NCI-H1694 treated with DMSO at 0.1 percent for 48 hours (cell line): ENCODE measurements around the gene VWF.
"Not testable (repeated sequence)": the region's sequence is repeated elsewhere in the genome, so short reads cannot be mapped to it uniquely, and the experiment has no call there.

Experiments
- DNase-seq: peaks from one replicate; lab custom pipeline; 2025; lab: John Stamatoyannopoulos, UW

VWF gene

GRCh38 chr12:6033546-6033945, 90.9 kb downstream of the VWF start:
- no peak for DNase-seq

GRCh38 chr12:6032726-6033125, 91.7 kb downstream of the VWF start:
- no peak for DNase-seq

- DNase-seq, result no peak
Observed at GRCh38 chr12:6031001-6031400, 93.5 kb downstream of the VWF start.

GRCh38 chr12:6030081-6030480, 94.4 kb downstream of the VWF start:
- DNase-seq, result no peak

GRCh38 chr12:6029401-6029800, 95.1 kb downstream of the VWF start:
- no peak for DNase-seq

- DNase-seq, result no peak
Observed at GRCh38 chr12:6026998-6027397, 97.5 kb downstream of the VWF start.

GRCh38 chr12:6025703-6026298, 98.7 kb downstream of the VWF start:
- DNase-seq, result not testable (repeated sequence)

- DNase-seq, result not testable (repeated sequence)
Observed at GRCh38 chr12:6024066-6024465, 100.4 kb downstream of the VWF start.

GRCh38 chr12:6020930-6021329, 103.5 kb downstream of the VWF start:
- peak; percentile 5 for DNase-seq

GRCh38 chr12:6020511-6020910, 104.0 kb downstream of the VWF start:
- DNase-seq, result not testable (repeated sequence)

GRCh38 chr12:6019256-6019655, 105.2 kb downstream of the VWF start:
- not testable (repeated sequence) for DNase-seq

GRCh38 chr12:6018265-6018664, 106.2 kb downstream of the VWF start:
- DNase-seq, result no peak

GRCh38 chr12:6016756-6017155, 107.7 kb downstream of the VWF start:
- no peak for DNase-seq

GRCh38 chr12:6016004-6016403, 108.5 kb downstream of the VWF start:
- DNase-seq, result not testable (repeated sequence)

GRCh38 chr12:6015271-6015670, 109.2 kb downstream of the VWF start:
- not testable (repeated sequence) for DNase-seq

- DNase-seq, result not testable (repeated sequence)
Observed at GRCh38 chr12:6010631-6011350, 113.7 kb downstream of the VWF start.

GRCh38 chr12:5997260-5997659, 127.2 kb downstream of the VWF start:
- no peak for DNase-seq

- no peak for DNase-seq
Observed at GRCh38 chr12:5996459-5996858, 128.0 kb downstream of the VWF start.

- no peak for DNase-seq
Observed at GRCh38 chr12:5989621-5990020, 134.8 kb downstream of the VWF start.

- peak; percentile 58 for DNase-seq
Observed at GRCh38 chr12:5988659-5989116, 135.8 kb downstream of the VWF start.

- DNase-seq, result no peak
Observed at GRCh38 chr12:5988088-5988487, 136.4 kb downstream of the VWF start.

GRCh38 chr12:5987573-5987972, 136.9 kb downstream of the VWF start:
- no peak for DNase-seq

- no peak for DNase-seq
Observed at GRCh38 chr12:5985471-5985870, 139.0 kb downstream of the VWF start.

- DNase-seq, result no peak
Observed at GRCh38 chr12:5984873-5985272, 139.6 kb downstream of the VWF start.
